ENCODE data around the gene CT45A9.

GRCh38 chrX:135893294-135893817, 21.7 kb upstream of the CT45A9 start, which contains the start of the genes CT45A10 and SAGE1:
- TF ChIP-seq SUZ12 (IDR thresholded peaks at IDR 0.05) (no peak), BHLHE40 (IDR thresholded peaks at IDR 0.05; ENCODE audit: borderline replicate concordance) (no peak), FOXK2 (IDR thresholded peaks at IDR 0.05) (no peak), L3MBTL2 (conservative IDR thresholded peaks at IDR 0.05) (no peak), SP1 (IDR thresholded peaks at IDR 0.05) (no peak), FOXA1 (IDR thresholded peaks at IDR 0.05) (no peak), ELF4 (IDR thresholded peaks at IDR 0.05) (no peak), PKNOX1 (IDR thresholded peaks at IDR 0.05) (no peak), TARDBP (IDR thresholded peaks at IDR 0.05) (no peak), NFRKB (IDR thresholded peaks at IDR 0.05) (no peak), CTBP1 (IDR thresholded peaks at IDR 0.05; ENCODE audit: borderline replicate concordance) (no peak), LEF1 (IDR thresholded peaks at IDR 0.05; ENCODE audit: borderline replicate concordance) (no peak), FOXM1 (IDR thresholded peaks at IDR 0.05; ENCODE audit: borderline replicate concordance) (no peak)

Data from HEK293T (cell line).